GM19467 (cell line): ENCODE measurements around the gene PAPOLA.
A peak's percentile ranks its signal among the peaks of the same experiment; 100 is the strongest.

Experiments used
- ATAC-seq: cut with Tn5 transposase; IDR thresholded peaks from one replicate; pipeline ENCODE4 v1.9.1; 2021; ENCODE audit warnings: mild to moderate bottlenecking, moderate library complexity; ENCODE audit not compliant: unreplicated experiment

PAPOLA gene

DNA sequence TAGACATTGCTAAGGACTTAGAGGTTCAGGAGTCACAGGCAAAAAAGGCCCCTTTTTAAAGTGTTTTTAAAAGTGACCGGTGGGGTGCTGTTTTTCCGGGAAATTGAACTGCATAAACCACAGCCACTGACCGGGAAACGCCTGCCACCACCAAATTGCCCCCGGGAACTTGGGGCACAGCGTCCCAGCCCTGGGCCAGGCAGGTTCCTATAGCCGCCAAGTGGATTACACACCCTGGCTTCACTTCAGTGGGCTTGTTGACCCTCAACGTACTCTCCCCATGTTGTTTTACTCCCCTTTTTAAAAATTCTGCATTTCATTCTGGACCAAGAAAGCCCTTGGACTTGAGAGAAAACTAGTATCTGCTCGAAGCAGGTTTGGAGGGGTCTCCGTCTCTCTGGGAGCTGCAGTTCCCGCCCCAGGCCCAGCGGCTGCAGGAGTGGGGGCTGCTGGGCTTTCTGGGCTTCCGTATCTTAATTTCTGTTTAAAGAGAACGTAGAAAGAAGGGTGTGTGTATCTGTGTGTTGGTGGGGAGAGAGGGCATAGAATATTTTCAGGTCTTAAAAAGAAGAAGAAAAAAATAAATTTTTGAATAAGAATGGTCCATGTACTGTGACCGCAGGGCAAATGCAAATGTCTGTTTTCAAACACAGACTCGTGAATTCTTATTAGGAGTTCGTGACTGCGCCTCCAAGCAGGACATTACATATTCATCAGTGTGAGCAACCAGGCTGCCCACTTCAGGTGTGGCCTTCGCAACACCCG is 82.9 kb downstream of the PAPOLA start:
- ATAC-seq: no peak

DNA sequence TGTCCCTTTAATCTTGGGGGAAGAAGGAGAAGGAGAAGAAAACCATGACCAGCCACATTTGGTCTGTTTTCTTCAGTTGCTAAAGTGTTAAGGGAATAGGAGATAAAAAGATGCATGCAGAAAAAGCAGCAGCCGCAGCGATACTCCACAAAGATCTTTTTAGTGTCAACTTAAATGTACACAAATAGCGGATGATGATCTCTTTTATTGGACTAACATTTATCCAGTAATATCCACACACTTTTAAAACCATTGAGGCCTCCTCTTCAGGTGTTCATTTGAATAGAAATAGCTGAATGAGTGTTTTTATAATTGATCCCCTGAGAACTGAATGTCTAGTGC is 83.5 kb downstream of the PAPOLA start:
- no peak for ATAC-seq

DNA sequence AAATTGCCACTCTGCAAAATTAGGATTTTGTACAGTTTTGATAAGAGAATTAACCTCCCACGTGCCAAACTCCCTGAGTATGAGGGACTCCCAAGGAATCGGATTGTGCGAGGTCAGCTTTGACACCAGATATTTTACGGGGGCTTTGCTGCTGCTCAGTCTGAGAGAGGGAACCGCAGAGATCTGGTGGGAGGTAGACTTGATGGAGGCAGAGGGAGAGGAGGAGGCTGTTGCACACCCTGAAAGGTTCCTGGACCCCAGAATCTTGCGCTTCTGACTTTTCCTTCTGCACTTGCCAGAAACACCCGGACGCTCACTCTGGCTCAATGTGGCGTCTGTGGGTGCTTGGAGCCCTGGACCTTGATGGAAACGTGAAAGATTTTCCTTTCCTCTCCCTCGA is 83.9 kb downstream of the PAPOLA start:
- ATAC-seq: no peak

DNA sequence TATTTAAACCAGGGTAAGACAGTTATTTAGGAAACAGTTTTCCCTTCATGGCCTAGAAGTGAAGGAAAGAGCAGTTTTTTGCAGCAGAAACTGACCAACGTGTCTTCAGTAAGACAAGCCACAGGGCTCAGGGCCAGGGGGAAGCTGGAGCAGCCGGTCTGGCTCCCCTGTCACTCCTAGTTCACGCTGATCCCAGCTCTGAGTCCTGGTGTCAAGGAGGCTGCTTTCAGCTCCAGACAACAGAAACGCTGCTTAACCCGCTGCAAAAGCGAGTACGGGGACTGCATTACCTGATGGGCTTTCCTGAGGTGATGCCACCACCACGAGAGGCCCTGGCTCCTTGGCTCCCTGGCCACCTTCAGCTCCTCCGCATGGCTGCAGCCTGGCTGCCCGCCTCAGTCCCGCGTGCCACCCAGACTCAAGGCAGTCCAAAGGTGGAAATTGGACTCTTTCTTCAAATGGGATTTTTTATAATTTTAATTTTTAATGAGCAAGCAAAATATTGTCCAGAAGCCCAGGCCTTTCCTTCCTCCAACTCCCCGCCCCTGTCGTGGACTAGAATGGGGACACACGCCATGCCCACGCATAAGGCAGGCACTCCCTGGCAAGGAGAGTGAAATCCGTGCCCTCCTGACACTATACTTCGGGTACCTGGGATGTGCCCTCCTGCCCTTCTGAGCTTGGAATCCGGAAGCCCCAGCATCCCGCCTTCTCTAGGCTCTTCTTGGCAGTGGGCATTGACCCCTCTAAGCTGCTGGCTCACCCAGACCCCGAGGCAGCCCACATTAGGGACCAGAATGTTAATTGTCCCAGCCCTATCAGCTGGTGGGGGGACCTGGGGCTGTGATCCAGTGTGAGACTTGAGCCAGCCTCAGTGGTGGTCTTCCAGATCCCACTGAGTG is 85.0 kb downstream of the PAPOLA start:
- ATAC-seq: no peak

DNA sequence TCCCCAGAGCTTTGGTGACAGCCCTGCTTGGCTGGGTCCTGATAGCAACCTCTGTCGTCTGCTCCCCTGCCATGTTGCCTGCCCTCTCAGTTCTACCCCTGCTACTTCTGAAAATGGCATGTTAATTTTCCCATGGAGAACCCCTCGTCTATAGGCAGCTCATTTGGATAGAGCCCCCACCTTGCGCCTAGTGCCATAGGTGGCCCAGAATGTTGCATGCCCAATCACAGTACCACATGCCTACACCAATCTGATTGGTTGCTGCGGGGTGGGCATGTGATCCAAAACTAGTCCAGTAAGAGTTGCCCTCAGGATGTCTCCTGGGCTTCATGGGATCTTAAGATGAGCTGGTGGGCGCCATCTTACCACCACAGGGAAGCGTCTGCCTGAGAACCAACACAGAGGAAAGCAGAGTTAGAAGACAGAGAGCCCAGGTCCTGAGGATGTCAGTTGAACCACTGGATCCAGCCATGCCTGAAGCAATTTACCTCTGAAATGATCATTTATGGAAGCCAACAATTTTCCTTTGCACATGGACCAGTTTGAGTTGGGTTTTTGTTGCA is 85.7 kb downstream of the PAPOLA start:
- no peak for ATAC-seq

DNA sequence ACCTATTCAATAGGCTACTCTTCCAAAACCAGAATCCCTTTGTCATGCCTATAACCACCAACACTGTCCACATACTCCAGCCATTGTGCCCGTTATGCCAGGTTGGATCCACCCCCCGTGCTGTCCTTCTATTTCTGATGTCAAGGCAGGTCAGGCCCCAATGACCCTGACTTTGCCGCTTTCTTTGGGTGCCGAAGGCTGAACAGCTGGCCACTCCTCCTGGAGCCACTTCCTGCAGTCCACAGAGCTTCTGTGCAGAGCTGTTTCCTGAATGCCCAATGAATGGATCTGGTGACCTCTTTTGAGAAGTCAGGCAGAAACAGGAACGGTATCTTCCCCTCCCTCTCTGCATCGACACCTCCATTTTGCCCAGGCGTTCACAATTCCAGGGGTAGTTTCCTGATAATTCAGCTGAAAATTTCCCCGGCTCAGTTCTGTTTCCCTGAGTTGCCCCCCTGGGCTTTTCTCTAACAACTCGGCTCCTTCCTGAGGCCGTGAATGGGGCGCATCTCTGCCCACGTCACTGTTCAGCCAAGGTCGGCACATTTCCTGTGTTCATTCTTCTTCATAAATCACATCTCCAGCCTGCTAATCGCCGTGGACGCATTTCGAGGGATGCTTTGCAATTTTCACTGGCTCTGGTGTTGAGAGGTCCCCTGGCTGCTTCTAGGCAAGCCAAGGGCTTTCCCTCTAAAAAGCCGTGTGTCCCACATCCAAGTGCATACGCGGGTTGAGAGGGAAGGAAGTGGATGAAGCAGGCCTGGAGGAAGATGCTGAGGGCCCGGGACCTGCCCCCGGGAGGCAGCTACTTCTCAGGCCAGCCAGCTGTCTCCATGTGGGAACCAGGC is 86.5 kb downstream of the PAPOLA start:
- ATAC-seq: no peak

DNA sequence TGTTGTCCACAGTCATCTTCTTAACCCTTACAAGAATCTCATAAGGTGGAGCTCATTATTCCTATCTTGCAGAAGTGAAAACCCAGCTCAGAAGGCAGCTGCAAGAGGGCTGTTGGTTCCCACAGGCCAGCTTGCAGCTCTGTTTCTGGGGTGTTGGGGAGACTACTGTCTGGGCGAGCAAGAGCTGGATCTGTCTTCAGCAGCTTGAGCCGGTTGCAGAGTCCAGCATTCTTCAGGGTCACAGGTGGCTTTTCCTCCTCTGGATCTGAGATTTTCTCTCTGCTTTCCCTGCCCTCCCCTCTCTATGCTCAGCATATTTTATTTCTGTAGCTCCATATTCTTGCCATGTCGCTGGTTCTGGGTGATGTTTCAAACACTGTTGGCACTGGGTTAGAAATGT is 87.4 kb downstream of the PAPOLA start:
- no peak for ATAC-seq

DNA sequence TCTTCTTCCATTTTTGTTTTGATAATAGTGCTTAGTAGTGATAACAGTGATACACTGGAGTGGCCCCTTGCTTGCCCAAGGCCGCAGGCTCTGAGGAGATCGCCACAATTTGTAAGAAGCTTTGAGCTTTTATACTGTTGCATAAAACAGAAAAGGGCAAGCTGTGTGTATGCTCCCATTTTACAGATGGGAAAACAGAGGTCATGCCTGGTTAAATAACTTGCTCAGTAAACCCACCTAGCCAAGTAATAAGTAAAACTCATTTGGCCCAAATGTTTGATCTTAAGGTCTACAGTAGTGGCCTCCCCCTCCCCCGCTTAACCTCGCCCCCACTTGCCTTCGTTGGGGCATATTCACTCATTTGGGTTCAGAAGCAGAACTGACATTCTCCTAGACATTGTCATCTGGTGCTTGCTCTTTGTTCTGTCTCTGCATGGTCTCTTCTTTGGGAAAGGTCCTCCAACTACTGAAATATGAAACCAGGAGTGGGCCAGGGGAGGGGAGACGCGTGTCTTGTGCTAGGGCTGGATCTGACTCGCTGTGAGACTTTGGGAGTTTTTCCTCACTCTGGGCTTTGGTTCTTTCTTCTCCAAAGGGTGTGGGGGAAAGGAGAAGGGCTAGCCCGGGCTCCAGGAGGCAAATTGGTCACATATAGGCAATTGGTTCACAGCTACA is 88.1 kb downstream of the PAPOLA start:
- ATAC-seq: no peak

DNA sequence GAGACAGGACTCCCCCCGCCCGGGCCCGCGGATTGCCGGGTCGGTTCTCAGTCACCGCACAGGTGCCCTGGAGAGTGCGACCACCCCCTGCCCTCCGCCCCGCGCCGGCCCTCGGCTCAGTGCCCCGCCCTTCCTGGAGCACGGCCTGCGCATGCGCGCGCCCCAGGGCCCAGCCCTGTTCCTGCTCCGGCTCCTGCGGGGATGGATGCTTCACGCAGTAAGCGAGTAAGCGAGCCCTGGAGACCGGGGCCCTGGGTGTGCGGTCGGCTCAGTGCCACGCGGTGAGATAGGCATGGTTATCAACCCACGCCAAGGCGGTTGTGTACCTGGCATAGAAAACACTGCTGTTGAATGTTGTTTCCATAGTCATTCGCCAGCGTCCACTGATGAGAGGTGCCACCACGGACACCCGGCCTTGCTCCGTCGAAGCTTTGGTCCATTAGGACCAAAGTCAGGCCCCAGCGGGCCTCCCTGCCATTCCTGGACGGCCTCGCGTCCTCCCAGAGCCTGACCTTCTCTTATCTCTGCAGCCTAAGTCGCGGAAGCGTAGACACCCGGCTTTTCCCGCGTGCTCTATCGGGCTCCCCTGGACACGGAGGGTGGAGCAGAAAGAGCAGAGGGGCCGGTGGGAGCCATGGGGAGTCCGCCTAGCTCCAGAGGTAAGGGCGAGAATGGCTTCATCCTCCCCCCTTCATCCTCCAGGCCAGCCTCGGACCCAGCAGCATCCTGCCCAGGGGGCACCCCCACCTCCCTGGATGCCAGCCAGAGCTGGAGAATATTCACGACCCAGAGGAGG is 90.6 kb downstream of the PAPOLA start:
- peak; percentile 80 for ATAC-seq

DNA sequence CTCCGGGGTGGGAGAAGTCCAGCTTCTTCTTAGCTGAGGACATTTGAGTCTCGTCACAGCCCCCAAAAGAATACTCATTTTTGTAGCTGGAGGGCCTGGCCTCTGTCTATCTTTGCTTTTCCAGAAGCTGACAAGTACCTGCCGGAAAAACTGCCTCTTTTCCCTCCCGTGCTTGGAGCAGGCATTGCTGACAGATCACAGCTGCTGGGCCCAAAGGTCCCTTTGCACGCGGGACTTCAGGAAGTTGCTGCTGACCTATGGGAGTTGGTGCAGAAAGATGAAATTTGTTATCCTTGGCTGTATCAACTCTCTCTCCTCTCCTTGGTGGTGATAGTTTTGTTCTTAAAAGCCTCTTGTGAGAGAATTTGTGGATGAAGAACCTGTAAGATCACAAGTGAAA is 92.8 kb downstream of the PAPOLA start:
- ATAC-seq: no peak

DNA sequence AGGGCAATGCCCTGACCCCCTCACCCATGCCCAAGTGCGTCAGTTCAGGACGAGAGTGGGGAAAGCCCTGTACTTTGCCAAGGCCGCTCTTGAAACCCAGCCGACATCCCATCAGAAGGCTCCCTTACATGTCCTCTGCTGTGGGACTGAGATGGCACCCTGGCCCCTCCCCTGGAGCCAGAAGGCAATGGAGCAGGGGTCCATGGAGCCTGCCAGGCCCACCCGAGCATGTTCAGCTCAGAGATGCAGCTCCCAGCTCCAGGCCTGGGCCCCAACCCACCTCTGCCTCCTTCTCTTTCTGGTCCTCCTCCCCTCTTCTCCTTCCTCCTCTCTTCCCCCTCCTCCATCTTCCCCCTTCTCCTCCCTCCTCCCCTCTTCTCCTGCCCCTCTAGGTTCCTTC is 95.5 kb downstream of the PAPOLA start:
- ATAC-seq: no peak

DNA sequence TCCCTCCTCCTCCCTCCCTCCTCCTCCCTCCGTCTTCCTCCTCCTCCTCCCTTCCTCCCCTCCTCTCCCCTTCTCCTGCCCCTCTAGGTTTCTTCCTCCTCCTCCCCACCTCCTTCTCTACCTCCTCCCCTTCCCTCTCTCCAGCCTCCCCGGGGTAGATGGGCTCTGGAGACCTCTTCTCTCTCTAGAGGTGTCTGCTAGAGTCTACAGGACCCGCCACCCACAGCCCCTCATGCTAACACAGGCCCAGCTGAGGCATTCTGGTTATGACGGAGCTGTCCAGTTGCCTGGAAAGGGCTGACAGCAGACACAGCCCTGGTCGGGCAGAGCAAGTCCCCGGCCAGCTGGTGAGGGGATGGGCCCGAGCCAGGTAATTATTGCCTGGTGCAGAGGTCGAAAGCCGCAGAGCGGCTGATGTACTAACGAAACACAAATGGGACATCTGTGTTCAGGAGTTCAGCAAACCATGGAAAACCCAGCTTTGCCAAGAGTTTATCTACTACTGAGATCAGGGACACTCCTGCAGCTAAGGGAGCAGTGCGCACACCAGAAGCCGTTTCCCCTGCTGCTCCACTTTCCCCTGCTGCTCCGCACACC is 96.2 kb downstream of the PAPOLA start:
- no peak for ATAC-seq

DNA sequence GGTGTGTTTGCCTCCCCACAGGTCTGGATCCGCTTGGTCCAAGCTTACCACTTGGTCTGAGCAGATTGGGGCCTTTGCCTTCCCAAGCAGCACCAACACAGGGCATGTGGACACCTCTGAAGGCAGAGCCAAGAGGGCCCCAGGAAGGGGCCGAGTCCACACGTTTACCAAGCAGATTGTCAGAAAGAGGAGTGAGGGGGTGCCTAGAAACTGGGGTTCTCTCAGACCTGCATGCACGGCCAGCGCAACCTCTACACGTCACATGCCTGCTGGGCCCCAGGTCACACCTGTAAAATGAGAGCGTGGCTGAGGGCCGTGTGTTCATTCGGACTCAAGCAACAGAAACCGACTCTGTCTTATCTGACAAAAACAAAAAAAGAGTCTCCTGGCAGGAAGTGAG is 96.9 kb downstream of the PAPOLA start:
- ATAC-seq: no peak

DNA sequence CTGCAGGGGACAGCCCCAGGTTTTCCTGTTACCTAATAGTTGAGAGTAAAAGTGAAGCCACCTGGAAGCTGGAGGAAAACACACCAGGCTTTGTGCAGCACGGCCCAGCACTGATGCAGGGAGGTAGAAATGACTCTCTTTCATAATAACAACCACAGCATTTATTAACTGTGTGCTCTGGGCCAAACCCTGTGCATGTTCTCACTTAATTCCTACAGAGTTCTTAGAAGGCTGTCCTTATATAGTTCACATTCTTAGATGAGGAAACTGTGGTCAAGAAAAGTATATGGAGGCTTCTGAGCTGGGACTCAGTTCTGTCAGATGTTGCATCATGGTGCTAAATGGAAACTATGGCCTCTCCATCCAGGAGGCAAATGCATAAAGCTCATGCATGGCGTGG is 100.0 kb downstream of the PAPOLA start:
- ATAC-seq: no peak

DNA sequence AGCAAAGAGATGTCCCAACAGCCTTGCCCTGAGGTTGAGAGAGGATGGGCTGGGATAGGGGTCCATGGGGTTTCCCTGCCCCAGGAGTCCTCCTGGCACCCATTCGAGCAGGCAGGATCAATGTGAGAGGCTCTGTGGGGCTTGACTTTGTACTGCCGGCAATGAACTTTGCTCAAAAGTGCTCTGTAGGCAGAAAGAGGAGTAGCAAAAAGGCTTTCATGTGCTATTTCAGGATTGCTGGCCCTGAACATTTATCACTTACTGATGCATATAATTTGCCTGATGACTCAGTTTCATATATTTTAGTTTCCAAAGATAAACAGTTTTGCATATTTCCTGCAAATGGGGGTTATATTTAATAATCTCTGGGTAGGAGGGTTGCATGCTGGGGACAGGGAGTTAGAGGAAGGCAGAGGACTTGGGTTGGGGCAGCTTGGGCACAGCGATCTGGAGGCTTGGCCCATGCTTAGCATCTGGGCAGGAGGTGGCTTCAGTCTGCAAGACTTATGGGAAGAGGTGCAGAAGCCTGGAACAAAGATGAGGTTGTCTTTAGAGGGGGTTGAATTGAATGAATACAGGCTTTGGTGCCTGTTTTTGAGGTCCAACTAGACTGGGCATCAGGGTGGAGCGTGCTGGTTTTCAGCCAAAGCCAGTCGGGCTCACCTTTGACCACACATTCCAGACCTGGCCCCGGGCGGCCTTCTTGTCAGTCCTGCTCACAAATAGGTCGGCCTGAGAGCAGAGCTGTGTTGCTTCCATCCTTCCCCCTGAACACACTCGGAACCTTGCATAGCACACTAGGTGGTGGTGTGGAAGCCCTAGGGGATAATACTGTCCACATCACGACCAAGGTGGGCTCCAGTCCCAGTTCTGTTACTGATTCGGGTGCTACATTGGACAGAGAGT is 101.4 kb downstream of the PAPOLA start:
- ATAC-seq: no peak

DNA sequence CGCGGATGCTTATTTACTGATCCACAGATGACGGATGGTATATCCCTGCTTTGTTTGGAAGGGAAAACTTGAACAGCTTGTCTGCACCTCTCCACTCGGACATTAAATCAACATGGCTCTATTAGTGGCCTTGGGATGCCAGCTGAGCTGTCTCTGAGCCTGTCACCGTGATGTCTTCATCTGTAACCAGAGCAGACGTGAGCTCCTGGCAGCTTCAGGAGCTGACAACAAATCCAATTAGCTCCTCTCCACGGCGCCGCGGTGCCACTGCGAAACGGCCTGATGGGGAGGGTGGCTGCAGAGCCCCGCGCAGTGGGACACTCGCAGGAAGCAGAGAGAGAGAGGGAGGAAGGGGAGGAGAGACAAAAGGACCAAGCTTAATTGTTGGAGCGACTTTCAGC is 112.3 kb downstream of the PAPOLA start:
- ATAC-seq: no peak

DNA sequence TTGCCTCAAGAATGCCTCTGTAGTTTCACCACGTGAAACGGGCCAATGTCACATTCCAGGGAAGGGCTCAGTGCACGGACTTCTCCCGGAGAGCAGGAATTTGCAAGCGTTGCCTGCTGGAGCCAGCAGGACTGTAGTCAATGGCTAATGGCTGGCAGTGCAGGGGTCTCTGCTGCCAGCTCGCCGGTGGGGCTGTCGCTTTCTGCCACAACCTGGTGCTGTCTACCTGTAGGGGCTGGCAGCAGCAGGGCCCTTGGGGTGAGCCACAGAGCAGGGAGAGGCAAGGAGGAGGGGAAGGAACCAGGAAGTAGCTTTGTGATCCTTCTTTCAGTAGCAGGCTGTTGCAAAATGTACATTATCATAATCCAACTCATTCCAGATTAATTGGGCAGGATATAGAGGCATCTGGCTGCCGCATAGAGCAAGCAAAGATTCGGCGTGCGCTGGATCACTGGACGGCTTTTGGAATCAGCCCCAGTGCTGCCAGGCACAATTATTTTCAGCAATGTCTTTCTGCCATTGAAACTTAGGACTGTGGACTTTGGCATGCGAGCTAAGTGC is 114.1 kb downstream of the PAPOLA start:
- no peak for ATAC-seq
